ENCODE results near the gene PRKCH. TPM values are rescaled to one million over a fixed set of nuclear protein-coding genes. Genes with fewer than 3 reads are reported as not detected.
A peak's percentile ranks its signal among the peaks of the same experiment; 100 is the strongest.

Gene PRKCH
- 10 to 100 TPM in 2 of 6 experiments, 1 to 10 TPM in 4; 5.0 to 12.1 (median 8.8) TPM for total RNA-seq
- long read RNA-seq: 0 reads

DNA sequence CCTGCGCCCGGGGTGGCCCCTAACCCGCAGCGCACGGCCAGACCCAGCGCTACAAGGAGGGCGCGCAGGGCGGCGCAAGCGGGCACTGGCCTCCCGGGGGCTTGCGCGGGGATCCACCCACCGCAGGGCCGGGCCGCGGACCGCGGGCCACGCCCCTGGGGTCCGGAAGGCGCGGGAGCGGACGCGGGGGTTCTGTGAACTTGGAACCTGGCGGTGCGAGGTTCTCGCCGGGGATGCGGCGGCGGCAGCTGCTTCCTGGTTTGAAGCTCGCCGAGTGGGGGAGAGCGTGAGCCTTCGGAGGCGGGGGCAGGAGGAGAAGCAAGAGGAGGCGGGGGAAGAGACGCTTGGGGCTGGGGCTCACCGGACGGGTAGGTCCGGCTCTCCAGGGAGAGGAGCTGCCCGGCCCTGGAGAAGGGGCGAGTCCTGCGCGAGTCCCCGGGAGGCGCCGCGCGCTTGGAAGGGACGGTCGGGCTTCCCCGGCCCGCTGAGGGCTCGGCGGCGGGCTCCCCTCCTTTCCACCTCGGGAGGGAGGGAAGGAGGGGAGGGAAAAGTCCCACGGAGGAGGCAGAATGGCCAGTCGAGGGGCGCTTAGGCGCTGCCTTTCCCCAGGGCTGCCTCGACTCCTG, at the start of gene PRKCH:
PRKCH (plus strand) TSS at position 195 of the 626 bp plus-strand sequence. CDS start 523 bp downstream, outside the sequence.
- Histone ChIP-seq H3K4me3 (peak within 1 kb of the TSS; percentile 52 to 61 (median 59)), H3K27me3 (no peaks in the 10 kb centered on the region), H3K9me3 (no peaks in the 10 kb centered on the region), H3K36me3 (no peaks in the 10 kb centered on the region), H3K27ac (peak within 1 kb of the TSS; percentile 60 to 71 (median 63)), H3K4me1 (peaks cover 0 to 14% (median 0%) of the 10 kb centered on the region in 4 donors)
- TF ChIP-seq POLR2A (IDR thresholded peaks at IDR 0.05): peak; percentile 29
- TF ChIP-seq, protein P1, sequence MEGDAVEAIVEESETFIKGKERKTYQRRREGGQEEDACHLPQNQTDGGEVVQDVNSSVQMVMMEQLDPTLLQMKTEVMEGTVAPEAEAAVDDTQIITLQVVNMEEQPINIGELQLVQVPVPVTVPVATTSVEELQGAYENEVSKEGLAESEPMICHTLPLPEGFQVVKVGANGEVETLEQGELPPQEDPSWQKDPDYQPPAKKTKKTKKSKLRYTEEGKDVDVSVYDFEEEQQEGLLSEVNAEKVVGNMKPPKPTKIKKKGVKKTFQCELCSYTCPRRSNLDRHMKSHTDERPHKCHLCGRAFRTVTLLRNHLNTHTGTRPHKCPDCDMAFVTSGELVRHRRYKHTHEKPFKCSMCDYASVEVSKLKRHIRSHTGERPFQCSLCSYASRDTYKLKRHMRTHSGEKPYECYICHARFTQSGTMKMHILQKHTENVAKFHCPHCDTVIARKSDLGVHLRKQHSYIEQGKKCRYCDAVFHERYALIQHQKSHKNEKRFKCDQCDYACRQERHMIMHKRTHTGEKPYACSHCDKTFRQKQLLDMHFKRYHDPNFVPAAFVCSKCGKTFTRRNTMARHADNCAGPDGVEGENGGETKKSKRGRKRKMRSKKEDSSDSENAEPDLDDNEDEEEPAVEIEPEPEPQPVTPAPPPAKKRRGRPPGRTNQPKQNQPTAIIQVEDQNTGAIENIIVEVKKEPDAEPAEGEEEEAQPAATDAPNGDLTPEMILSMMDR (IDR thresholded peaks at IDR 0.05): peak in 1 of 4 donors; percentile 5
- WGBS (ENCODE audit: insufficient coverage, low coverage, low lambda C conversion rate, missing lambda C conversion rate): 0% methylated on average over 4 of the region's 66 CpGs
- intact Hi-C loops (cut with DNase I): no loop called here
- DNase-seq (peak; percentile 72 to 85 (median 80)), ATAC-seq (peak; percentile 77 to 86 (median 80))

GRCh38 chr14:61277232-61277631, 44.1 kb upstream of the PRKCH start:
- Histone ChIP-seq H3K9me3 (no peaks in the 10 kb centered on the region), H3K4me3 (peak overlapping the region in 1 of 3 donors; percentile 2), H3K36me3 (no peaks in the 10 kb centered on the region), H3K27ac (peak overlapping the region in 1 of 3 donors; percentile 75), H3K4me1 (peaks cover 0 to 9% (median 1%) of the 10 kb centered on the region in 4 donors), H3K27me3 (no peaks in the 10 kb centered on the region)
- intact Hi-C loops (cut with DNase I): no loop called here
- peak in 1 of 4 donors; percentile 7 for ATAC-seq
- TF ChIP-seq POLR2A (IDR thresholded peaks at IDR 0.05): no peak
- TF ChIP-seq, protein P1 (IDR thresholded peaks at IDR 0.05): no peak
- DNase-seq: no peak
- WGBS (ENCODE audit: insufficient coverage, low coverage, low lambda C conversion rate, missing lambda C conversion rate): 17% methylated on average over 1 of the region's 1 CpG

DNA sequence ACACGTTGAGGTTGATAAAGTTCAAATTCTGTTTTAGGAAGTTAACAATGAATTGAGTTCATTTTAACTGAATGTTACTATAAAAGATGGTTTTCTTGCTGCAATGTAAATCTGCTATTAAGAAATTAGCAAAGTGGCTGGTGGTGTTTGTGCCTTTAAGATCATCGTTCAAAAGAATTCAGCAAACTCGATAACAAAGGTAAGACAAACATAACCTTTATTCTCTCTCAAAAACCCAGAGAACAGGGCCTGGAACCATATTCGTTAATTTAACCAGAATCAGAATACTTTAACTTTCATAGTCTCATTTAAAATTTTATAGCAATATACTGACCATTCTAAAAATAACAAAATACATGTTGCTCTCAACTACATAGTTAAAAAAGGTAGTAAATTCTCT, 43.6 kb upstream of the PRKCH start:
- peak; percentile 36 to 61 (median 42) for ATAC-seq
- no peak for TF ChIP-seq POLR2A (IDR thresholded peaks at IDR 0.05)
- TF ChIP-seq, protein P1 (IDR thresholded peaks at IDR 0.05): no peak
- peaks cover 0 to 9% (median 1%) of the 10 kb centered on the region in 4 donors for H3K4me1 ChIP-seq
- WGBS (ENCODE audit: insufficient coverage, low coverage, low lambda C conversion rate, missing lambda C conversion rate): 23% methylated on average over 4 of the region's 4 CpGs
- no peaks in the 10 kb centered on the region for H3K27me3 ChIP-seq
- intact Hi-C loops (cut with DNase I): no loop called here
- no peak for DNase-seq
- no peaks in the 10 kb centered on the region for H3K9me3 ChIP-seq
- H3K4me3 ChIP-seq: peak overlapping the region in 2 of 3 donors; percentile 3 to 22
- no peaks in the 10 kb centered on the region for H3K36me3 ChIP-seq
- peak overlapping the region; percentile 35 to 75 (median 53) for H3K27ac ChIP-seq

- intact Hi-C loops (cut with DNase I): no loop called here
- no peaks in the 10 kb centered on the region for H3K9me3 ChIP-seq
- no peaks in the 10 kb centered on the region for H3K36me3 ChIP-seq
- H3K4me1 ChIP-seq: peaks cover 0 to 9% (median 1%) of the 10 kb centered on the region in 4 donors
- TF ChIP-seq, protein P1 (IDR thresholded peaks at IDR 0.05): no peak
- no peak for TF ChIP-seq POLR2A (IDR thresholded peaks at IDR 0.05)
- DNase-seq (no peak), ATAC-seq (no peak)
- H3K27ac ChIP-seq: peak overlapping the region in 2 of 3 donors; percentile 84 to 86
- WGBS (ENCODE audit: insufficient coverage, low coverage, low lambda C conversion rate, missing lambda C conversion rate): 24% methylated on average over 5 of the region's 5 CpGs
- peak overlapping the region in 2 of 3 donors; percentile 69 to 78 for H3K4me3 ChIP-seq
- H3K27me3 ChIP-seq: no peaks in the 10 kb centered on the region
These were observed 42.3 kb upstream of the PRKCH start for GRCh38 chr14:61279082-61279481.
